H1 (cell line): ENCODE data around the gene OSBPL5. TPM values are rescaled to one million over a fixed set of nuclear protein-coding genes. Genes with fewer than 3 reads are reported as not detected.

Source experiments
- CTCF ChIA-PET: fragments of 300-600 bp; sonication (Branson Sonifier 250); formaldehyde crosslinking; loops from one replicate; lab custom pipeline; 2021; ENCODE audit not compliant: partially characterized antibody; lab: Charles Lee
- POLR2A ChIA-PET: fragments of 300-600 bp; sonication (Branson Sonifier 250); formaldehyde crosslinking; loops from one replicate; lab custom pipeline; 2021; ENCODE audit warnings: inconsistent platforms; ENCODE audit not compliant: partially characterized antibody; lab: Charles Lee
- DNase-seq, 2 experiments: peaks; one replicate each; pipeline versions ENCODE4 v3.0.0 to v3.0.0-alpha.2; 2010 to 2022; ENCODE audit warnings: low spot score in 2 of 2, low read depth in 1 of 2, mixed read lengths in 1 of 2
- FAIRE-seq: peaks from 2 replicates; lab custom pipeline; 2011; peaks lifted over from hg19 to GRCh38; lab: Jason Lieb, UNC
- H2AFZ ChIP-seq: 2 replicates; pipeline ENCODE4 v1.8.1; 2012; ENCODE audit warnings: low read length, inconsistent platforms
- H2AK5ac ChIP-seq: 2 replicates; pipeline ENCODE4 v1.6.1; 2013; ENCODE audit warnings: low read depth, low read length
- H2BK120ac ChIP-seq: replicated peaks from 2 replicates; pipeline ENCODE3; 2013; ENCODE audit warnings: low read depth, low read length, inconsistent platforms
- H2BK12ac ChIP-seq: 2 replicates; pipeline ENCODE4 v1.6.1; 2013; ENCODE audit warnings: low read depth, low read length
- H2BK15ac ChIP-seq: 2 replicates; pipeline ENCODE4 v1.6.1; 2013; ENCODE audit warnings: low read length
- H2BK20ac ChIP-seq: 2 replicates; pipeline ENCODE4 v1.6.1; 2013; ENCODE audit warnings: low read length
- H2BK5ac ChIP-seq: 2 replicates; pipeline ENCODE4 v1.6.1; 2013; ENCODE audit warnings: low read depth, low read length
- H3K14ac ChIP-seq: 2 replicates; pipeline ENCODE4 v1.6.1; 2013; ENCODE audit warnings: inconsistent platforms; ENCODE audit not compliant: insufficient read length
- H3K18ac ChIP-seq: 2 replicates; pipeline ENCODE4 v1.6.1; 2013; ENCODE audit warnings: low read length; ENCODE audit errors: extremely low read depth
- H3K23ac ChIP-seq: 2 replicates; pipeline ENCODE4 v1.6.1; 2013; ENCODE audit warnings: inconsistent platforms; ENCODE audit not compliant: insufficient read length
- H3K23me2 ChIP-seq: 2 replicates; pipeline ENCODE4 v1.6.1; 2013; ENCODE audit warnings: low read depth, low read length
- H3K27ac ChIP-seq: 2 replicates; pipeline ENCODE4 v1.6.1; 2011; ENCODE audit warnings: low read depth, low read length, inconsistent platforms
- H3K27me3 ChIP-seq, 4 experiments: replicated peaks in 1 of 4; 1 replicate in 1 of 4; 2 replicates in 3 of 4; pipeline versions ENCODE4 v1.6.1 to v1.8.1; 2011 to 2013; ENCODE audit warnings: low read length in 3 of 4, mild to moderate bottlenecking in 3 of 4, inconsistent platforms in 2 of 4, mixed read lengths in 2 of 4, moderate library complexity in 1 of 4; ENCODE audit not compliant: control insufficient read depth in 3 of 4, insufficient read depth in 3 of 4; ENCODE audit errors: extremely low read depth in 1 of 4
- H3K36me3 ChIP-seq, 4 experiments: 2 replicates each; pipeline versions ENCODE4 v1.6.1 to v1.8.1; 2011 to 2013; ENCODE audit warnings: mild to moderate bottlenecking in 4 of 4, low read length in 3 of 4, moderate library complexity in 2 of 4, control low read depth in 1 of 4, inconsistent platforms in 1 of 4; ENCODE audit not compliant: insufficient read depth in 4 of 4, control insufficient read depth in 2 of 4
- H3K4ac ChIP-seq: replicated peaks from 2 replicates; pipeline ENCODE3; 2013; ENCODE audit warnings: low read length, low read depth, mixed read lengths, inconsistent platforms; ENCODE audit not compliant: insufficient read length
- H3K4me1 ChIP-seq, 4 experiments: replicated peaks in 1 of 4; 1 replicate in 1 of 4; 2 replicates in 3 of 4; pipeline versions ENCODE4 v1.6.1 to v1.8.1; 2011 to 2013; ENCODE audit warnings: low read length in 3 of 4, inconsistent platforms in 2 of 4, mixed read lengths in 1 of 4; ENCODE audit not compliant: insufficient read depth in 4 of 4, control insufficient read depth in 3 of 4
- H3K4me2 ChIP-seq, 2 experiments: 2 replicates each; pipeline versions ENCODE4 v1.6.1 to v1.8.1; 2011 to 2013; ENCODE audit warnings: low read depth in 2 of 2, low read length in 2 of 2, control low read depth in 1 of 2, inconsistent platforms in 1 of 2, mild to moderate bottlenecking in 1 of 2; ENCODE audit not compliant: insufficient read depth in 1 of 2
- H3K4me3 ChIP-seq, 4 experiments: fragments of 200-600, 300-600 bp in 1 of 4; sonication (generic), shearing (Covaris generic), sonication (Bioruptor Twin) in 1 of 4; 2 replicates each; pipeline versions ENCODE4 v1.5.1 to v1.8.1; 2011 to 2016; ENCODE audit warnings: low read length in 4 of 4, low read depth in 3 of 4, control low read depth in 2 of 4, inconsistent platforms in 2 of 4, mild to moderate bottlenecking in 2 of 4, mixed read lengths in 1 of 4, moderate library complexity in 1 of 4; ENCODE audit not compliant: insufficient read depth in 2 of 4; ENCODE audit errors: extremely low read depth in 1 of 4
- H3K56ac ChIP-seq: replicated peaks from 2 replicates; pipeline ENCODE3; 2013; ENCODE audit warnings: low read depth, mild to moderate bottlenecking, mixed read lengths, low read length, inconsistent platforms; ENCODE audit not compliant: insufficient read length
- H3K79me1 ChIP-seq: 2 replicates; pipeline ENCODE4 v1.6.1; 2013; ENCODE audit warnings: low read depth, low read length, control low read depth
- H3K79me2 ChIP-seq, 2 experiments: 2 replicates each; pipeline versions ENCODE4 v1.6.1 to v1.8.1; 2012 to 2013; ENCODE audit warnings: low read length in 2 of 2, mild to moderate bottlenecking in 2 of 2, inconsistent platforms in 1 of 2; ENCODE audit not compliant: insufficient read depth in 2 of 2, control insufficient read depth in 1 of 2
- H3K9ac ChIP-seq, 4 experiments: replicated peaks in 1 of 4; 1 replicate in 1 of 4; 2 replicates in 3 of 4; pipeline versions ENCODE4 v1.6.1 to v1.8.1; 2011 to 2013; ENCODE audit warnings: low read depth in 3 of 4, low read length in 3 of 4, control low read depth in 2 of 4, mild to moderate bottlenecking in 2 of 4, moderate library complexity in 2 of 4, inconsistent platforms in 1 of 4; ENCODE audit errors: extremely low read depth in 1 of 4
- H3K9me3 ChIP-seq, 2 experiments: 2 replicates each; pipeline versions ENCODE4 v1.6.1 to v1.8.1; 2012 to 2013; ENCODE audit warnings: mild to moderate bottlenecking in 2 of 2, moderate library complexity in 2 of 2, control low read depth in 1 of 2, inconsistent platforms in 1 of 2, low read depth in 1 of 2, low read length in 1 of 2, mixed read lengths in 1 of 2; ENCODE audit not compliant: insufficient read depth in 2 of 2
- H4K20me1 ChIP-seq, 2 experiments: replicated peaks in 1 of 2; 2 replicates each; pipeline versions ENCODE3 to v1.8.1; 2011 to 2013; ENCODE audit warnings: inconsistent platforms in 2 of 2, low read length in 2 of 2, mild to moderate bottlenecking in 1 of 2; ENCODE audit not compliant: insufficient read depth in 2 of 2, control insufficient read depth in 1 of 2
- H4K5ac ChIP-seq: 2 replicates; pipeline ENCODE4 v1.6.1; 2013; ENCODE audit warnings: low read length, low read depth, mixed read lengths, inconsistent platforms; ENCODE audit not compliant: insufficient read length
- H4K8ac ChIP-seq: 2 replicates; pipeline ENCODE4 v1.8.0; 2013; ENCODE audit warnings: mild to moderate bottlenecking, moderate library complexity, low read length, inconsistent platforms; ENCODE audit not compliant: insufficient read depth; ENCODE audit errors: extremely low read depth
- H4K91ac ChIP-seq: replicated peaks from 2 replicates; pipeline ENCODE3; 2013; ENCODE audit warnings: low read length, mixed read lengths, inconsistent platforms; ENCODE audit not compliant: insufficient read length
- CBX5 ChIP-seq: fragments of 300-800, 300-1000 bp; sonication (generic); IDR thresholded peaks from 2 replicates; pipeline ENCODE4 v1.7.1; 2016; ENCODE audit warnings: antibody characterized with exemption, low read length, low read depth
- EP300 ChIP-seq, 2 experiments: IDR thresholded peaks; 1 replicate in 1 of 2; 2 replicates in 1 of 2; pipeline ENCODE4 v1.6.1; 2011 to 2012; ENCODE audit warnings: low read depth in 2 of 2, low read length in 2 of 2, mild to moderate bottlenecking in 2 of 2, borderline replicate concordance in 1 of 2, inconsistent platforms in 1 of 2, moderate library complexity in 1 of 2
- EZH2 ChIP-seq: fragments of 200-600 bp; sonication (generic); IDR thresholded peaks from 2 replicates; pipeline ENCODE4 v1.7.1; 2012; ENCODE audit warnings: low read depth, mild to moderate bottlenecking, moderate library complexity, low read length, inconsistent platforms; ENCODE audit not compliant: severe bottlenecking
- HDAC2 ChIP-seq, 2 experiments: fragments of 300-600 bp in 1 of 2; sonication (generic) in 1 of 2; IDR thresholded peaks; 2 replicates each; pipeline ENCODE4 v1.6.1; 2011 to 2012; ENCODE audit warnings: low read depth in 2 of 2, low read length in 2 of 2, mild to moderate bottlenecking in 2 of 2, moderate library complexity in 2 of 2, borderline replicate concordance in 1 of 2, inconsistent platforms in 1 of 2
- POLR2A ChIP-seq, 2 experiments: IDR thresholded peaks; 1 replicate in 1 of 2; 2 replicates in 1 of 2; pipeline ENCODE4 v1.6.1; 2011; ENCODE audit warnings: low read depth in 2 of 2, low read length in 2 of 2, mild to moderate bottlenecking in 2 of 2; ENCODE audit errors: control extremely low read depth in 1 of 2
- POLR2AphosphoS5 ChIP-seq: IDR thresholded peaks from 2 replicates; pipeline ENCODE4 v1.6.1; 2011; ENCODE audit warnings: low read depth, low read length
- RBBP5 ChIP-seq: IDR thresholded peaks from 2 replicates; pipeline ENCODE4 v1.7.1; 2012; ENCODE audit warnings: low read depth, mild to moderate bottlenecking, inconsistent platforms, low read length, moderate library complexity, borderline replicate concordance
- SIX5 ChIP-seq: IDR thresholded peaks from 2 replicates; pipeline ENCODE4 v1.6.1; 2011; ENCODE audit warnings: mild to moderate bottlenecking, low read depth, low read length
- SP1 ChIP-seq: IDR thresholded peaks from 2 replicates; pipeline ENCODE4 v1.6.1; 2011; ENCODE audit warnings: low read depth, low read length
- TAF7 ChIP-seq: optimal IDR thresholded peaks from 2 replicates; pipeline ENCODE3; 2011; ENCODE audit warnings: low read depth, mild to moderate bottlenecking, inconsistent platforms, low read length, moderate library complexity, borderline replicate concordance
- TBP ChIP-seq: IDR thresholded peaks from 2 replicates; pipeline ENCODE4 v1.6.1; 2011; ENCODE audit warnings: low read depth, low read length, improper control_type of control experiment
- WGBS, 2 experiments: shearing (Covaris generic) in 1 of 2; methylation state at CpG; one replicate each; pipeline versions ENCODE4 v1.1.6 to v1.1.7; 2013 to 2015; ENCODE audit warnings: low lambda C conversion rate in 2 of 2, mixed read lengths in 2 of 2, inconsistent platforms in 1 of 2, low coverage in 1 of 2, missing lambda C conversion rate in 1 of 2; ENCODE audit not compliant: insufficient replicate concordance in 2 of 2, insufficient coverage in 1 of 2, insufficient read length in 1 of 2; ENCODE audit errors: extremely low coverage in 1 of 2, missing lambda C conversion rate in 1 of 2; 5-methylcytosine and 5-hydroxymethylcytosine counted together
- polyA plus RNA-seq, 7 experiments: library from polyadenylated mRNA; depleted of rRNA in 3 of 7; stranded (reverse) in 5 of 7; unstranded in 2 of 7; fragments of >200 nt in 5 of 7; fragments of 200-250 nt in 2 of 7; gene quantifications; 1 replicate in 5 of 7; 2 replicates in 1 of 7; 4 replicates in 1 of 7; pipeline versions ENCODE4 v1.2.1 to v1.2.3, GENCODE V29; 2011 to 2013; ENCODE audit warnings: missing spikeins in 2 of 7, mixed read lengths in 2 of 7
- total RNA-seq: library from RNA; stranded (reverse); fragmentation: NEBNext Ultra II Directional; extraction: Animal tissue kit (Norgen Biotek cat#: 25700); gene quantifications from 2 replicates; pipeline ENCODE4 v1.2.1, GENCODE V29; 2021

Gene OSBPL5
- total and polyA plus RNA-seq, 2 of the 8 experiments (the other 6 are each of a cell fraction or from before 2014, with no cell fraction given) = 3.4 to 9.9 TPM

DNA sequence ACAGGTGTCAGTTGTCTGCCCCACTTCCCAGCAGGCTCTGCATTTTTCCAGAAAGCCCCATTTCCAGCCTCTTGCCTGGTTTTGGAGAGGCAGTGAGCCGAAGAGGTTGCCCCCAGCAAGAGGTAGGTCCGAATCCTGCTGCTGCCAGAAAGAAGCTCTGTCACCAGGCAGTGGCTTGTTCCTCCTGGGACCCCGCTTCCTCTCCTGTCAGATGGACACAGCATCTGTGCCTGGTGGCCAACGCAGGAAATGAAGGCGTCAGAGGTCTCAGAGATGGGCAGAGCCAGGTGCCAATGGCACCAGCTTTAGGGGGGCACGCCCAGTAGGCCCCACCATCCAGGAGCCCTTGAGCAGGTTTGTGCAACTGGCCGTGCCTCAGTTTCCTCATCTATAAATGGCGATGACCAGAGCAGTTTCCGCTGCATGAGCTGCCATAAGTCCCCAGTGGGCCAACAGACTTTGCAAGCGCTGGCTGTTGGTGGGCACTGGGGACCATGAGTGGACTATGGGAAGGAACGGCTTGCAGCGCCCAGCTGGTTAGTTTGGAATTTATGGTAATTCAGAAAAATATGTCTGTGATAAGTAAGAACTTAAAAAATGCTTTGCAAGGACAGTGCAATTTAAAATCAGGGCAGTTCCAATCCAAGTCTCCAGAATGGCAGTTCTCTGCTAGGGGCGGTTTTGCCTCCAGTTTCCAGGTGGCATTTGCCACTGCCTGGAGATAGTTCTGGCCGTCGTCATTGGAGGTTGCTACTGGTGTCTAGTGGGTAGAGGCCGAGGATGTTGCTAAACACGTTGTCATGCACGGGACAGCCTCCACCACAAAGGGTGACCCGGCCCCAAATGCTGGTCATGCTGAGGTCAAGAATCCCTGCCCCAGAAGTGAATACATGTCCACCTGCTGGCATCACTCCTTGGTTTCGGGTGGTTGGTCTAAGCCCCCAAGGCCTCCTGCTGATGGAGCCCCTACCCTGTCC is 2.3 kb upstream of the OSBPL5 start:
- Histone ChIP-seq H3K79me1 (no peaks in the 10 kb centered on the region; the same call in 1 of the 2 replicates), H3K9ac (no peak overlapping the region), H3K4ac (no peak overlapping the region), H3K23me2 (peaks cover 11% of the 10 kb centered on the region; the same call in 1 of the 2 replicates), H4K8ac (no peak overlapping the region), H3K4me3 (no peak overlapping the region), H2BK5ac (no peak overlapping the region), H2BK15ac (no peak overlapping the region), H3K36me3 (no peaks in the 10 kb centered on the region), H3K4me2 (no peak overlapping the region), H3K27ac (no peak overlapping the region), H2BK12ac (no peak overlapping the region; the same call in 1 of the 2 replicates), H4K5ac (no peak overlapping the region), H2BK20ac (no peak overlapping the region), H3K27me3 (peaks cover 0 to 38% (median 20%) of the 10 kb centered on the region in 4 experiments; a peak in 6 of 7 replicates), H3K56ac (no peak overlapping the region), H4K91ac (no peak overlapping the region), H2AFZ (no peak overlapping the region), H3K79me2 (no peaks in the 10 kb centered on the region), H3K9me3 (no peaks in the 10 kb centered on the region), H2BK120ac (no peak overlapping the region), H3K18ac (no peak overlapping the region), H2AK5ac (no peak overlapping the region), H3K4me1 (peaks cover 0 to 26% (median 16%) of the 10 kb centered on the region in 4 experiments; a peak in 6 of 7 replicates), H3K14ac (no peak overlapping the region), H3K23ac (no peak overlapping the region), H4K20me1 (peaks cover 0 to 5% of the 10 kb centered on the region in 2 experiments)
- 86% methylated on average over 20 of the region's 20 CpGs; no CpG with 5 or more reads in 1 of the 2 experiments for WGBS, 2 experiments
- CTCF ChIA-PET = interaction anchor here (0.6 to 1.3 kb wide), 7 partner anchors 19 to 57 kb away, joined by 3 to 4 read pairs (median 3); no protein-coding TSS in a partner anchor
- DNase-seq (no peak), FAIRE-seq (no peak)
- POLR2A ChIA-PET = no interaction called here
- TF ChIP-seq HDAC2 (IDR thresholded peaks at IDR 0.05; ENCODE audit: borderline replicate concordance in 1 of 2, low read depth in 2 of 2, low read length in 2 of 2) (no peak), TAF7 (no peak), EP300 (IDR thresholded peaks at IDR 0.05; ENCODE audit: borderline replicate concordance in 1 of 2, low read depth in 2 of 2, low read length in 2 of 2) (no peak), TBP (no peak), CBX5 (no peak), RBBP5 (no peak), EZH2 (no peak), SIX5 (no peak), POLR2AphosphoS5 (no peak), POLR2A (IDR thresholded peaks at IDR 0.05; ENCODE audit: control extremely low read depth in 1 of 2, low read depth in 2 of 2, low read length in 2 of 2) (no peak), SP1 (no peak)
